Bronchus fibroblast of lung (primary cell): Measurements from ENCODE around the gene MKLN1. TPM values are rescaled to one million over a fixed set of nuclear protein-coding genes. Genes with fewer than 3 reads are reported as not detected.

Experiments
- total RNA-seq: library from RNA; depleted of rRNA; stranded (reverse); fragments of >200 nt; gene quantifications from 2 replicates; pipeline ENCODE4 v1.2.3, GENCODE V29; 2015

The MKLN1 gene
- total RNA-seq = 11.1 and 11.4 TPM in 2 replicates

GRCh38 chr7:131327626-131328376 lies at the start of gene MKLN1:
Gene MKLN1 (plus strand): TSS chr7:131327876. CDS start chr7:131327900, 24 bp downstream.

Other genes starting within 250 kb of the MKLN1 start
- gene PODXL, start 228.8 kb downstream of the MKLN1 start, total RNA-seq = 0.15 and 0.17 TPM in 2 replicates